ENCODE results near the gene LSR. TPM values are rescaled to one million over a fixed set of nuclear protein-coding genes. Genes with fewer than 3 reads are reported as not detected.
A peak's percentile ranks its signal among the peaks of the same experiment; 100 is the strongest.

LSR gene
- total RNA-seq, 4 donors from 2014 or later: 36.0 to 113 (median 79.4) TPM

GRCh38 chr19:35205733-35206323 is 43.0 kb upstream of the LSR start:
- H3K9me3 ChIP-seq: no peaks in the 10 kb centered on the region
- no peaks in the 10 kb centered on the region for H3K36me3 ChIP-seq
- no peak overlapping the region for H3K4me3 ChIP-seq
- peak overlapping the region in 2 of 4 donors; percentile 50 to 71 for H3K27ac ChIP-seq
- intact Hi-C loops (cut with DNase I): no loop called here
- no peak for DNase-seq
- H3K4me1 ChIP-seq: peaks cover 0 to 4% (median 2%) of the 10 kb centered on the region in 3 donors
- H3K27me3 ChIP-seq: peaks cover 0 to 7% (median 0%) of the 10 kb centered on the region in 4 donors
- 44 to 71% methylated on average over 6 of the region's 6 CpGs for WGBS, 2 donors
- TF ChIP-seq POLR2A (IDR thresholded peaks at IDR 0.05): no peak
- no peak for TF ChIP-seq CTCF (IDR thresholded peaks at IDR 0.05)

- peaks cover 0 to 7% (median 4%) of the 10 kb centered on the region in 3 donors for H3K4me1 ChIP-seq
- H3K27ac ChIP-seq: peak overlapping the region in 2 of 4 donors; percentile 50 to 71
- 43 to 45% methylated on average over 5 of the region's 5 CpGs for WGBS, 2 donors
- TF ChIP-seq POLR2A (IDR thresholded peaks at IDR 0.05): peak in 1 of 4 donors; percentile 50
- no peak for TF ChIP-seq CTCF (IDR thresholded peaks at IDR 0.05)
- H3K4me3 ChIP-seq: no peak overlapping the region
- H3K27me3 ChIP-seq: peaks cover 0 to 7% (median 0%) of the 10 kb centered on the region in 4 donors
- no peaks in the 10 kb centered on the region for H3K36me3 ChIP-seq
- intact Hi-C loops (cut with DNase I): no loop called here
- DNase-seq: no peak
- no peaks in the 10 kb centered on the region for H3K9me3 ChIP-seq
Observed at GRCh38 chr19:35206379-35206778, 42.4 kb upstream of the LSR start.

GRCh38 chr19:35206855-35207254 is 41.9 kb upstream of the LSR start:
- H3K27ac ChIP-seq: peak overlapping the region in 2 of 4 donors; percentile 50 to 71
- intact Hi-C loops (cut with DNase I): no loop called here
- no peak overlapping the region for H3K4me3 ChIP-seq
- TF ChIP-seq POLR2A (IDR thresholded peaks at IDR 0.05) (no peak), CTCF (IDR thresholded peaks at IDR 0.05) (no peak)
- H3K27me3 ChIP-seq: peaks cover 0 to 7% (median 0%) of the 10 kb centered on the region in 4 donors
- H3K9me3 ChIP-seq: no peaks in the 10 kb centered on the region
- no peaks in the 10 kb centered on the region for H3K36me3 ChIP-seq
- no peak for DNase-seq
- peaks cover 0 to 11% (median 4%) of the 10 kb centered on the region in 3 donors for H3K4me1 ChIP-seq
- WGBS, 2 donors: 85 to 100% methylated on average over 1 of the region's 1 CpG

- Histone ChIP-seq H3K27me3 (peaks cover 0 to 7% (median 0%) of the 10 kb centered on the region in 4 donors), H3K4me1 (peaks cover 4 to 15% (median 4%) of the 10 kb centered on the region in 3 donors), H3K9me3 (no peaks in the 10 kb centered on the region), H3K36me3 (no peaks in the 10 kb centered on the region), H3K4me3 (no peak overlapping the region), H3K27ac (peak overlapping the region in 1 of 4 donors; percentile 14)
- intact Hi-C loops (cut with DNase I): no loop called here
- DNase-seq: no peak
- whole genome bisulfite sequencing, 2 donors: 69 to 79% methylated on average over 8 of the region's 8 CpGs
- TF ChIP-seq POLR2A (IDR thresholded peaks at IDR 0.05) (no peak), CTCF (IDR thresholded peaks at IDR 0.05) (no peak)
Observed at GRCh38 chr19:35207391-35207871, 41.4 kb upstream of the LSR start.

- H3K4me3 ChIP-seq: no peak overlapping the region
- TF ChIP-seq CTCF (IDR thresholded peaks at IDR 0.05) (no peak), POLR2A (IDR thresholded peaks at IDR 0.05) (no peak)
- H3K4me1 ChIP-seq: peaks cover 4 to 22% (median 8%) of the 10 kb centered on the region in 3 donors
- no peak overlapping the region for H3K27ac ChIP-seq
- intact Hi-C loops (cut with DNase I): no loop called here
- DNase-seq: no peak
- 78 to 79% methylated on average over 8 of the region's 8 CpGs for WGBS, 2 donors
- no peaks in the 10 kb centered on the region for H3K36me3 ChIP-seq
- no peaks in the 10 kb centered on the region for H3K9me3 ChIP-seq
- peaks cover 0 to 7% (median 0%) of the 10 kb centered on the region in 4 donors for H3K27me3 ChIP-seq
Observed at GRCh38 chr19:35208121-35208520, 40.7 kb upstream of the LSR start.
